HG03520 (cell line): Measurements from ENCODE around the gene HOXC10.

ENCODE experiments used
- ATAC-seq: cut with Tn5 transposase; IDR thresholded peaks from one replicate; pipeline ENCODE4 v1.9.1; 2021; ENCODE audit warnings: mild to moderate bottlenecking, moderate library complexity; ENCODE audit not compliant: unreplicated experiment

Gene HOXC10

GRCh38 chr12:54027442-54027786, 42.5 kb downstream of the HOXC10 start:
- no peak for ATAC-seq

GRCh38 chr12:54028314-54029201, 43.6 kb downstream of the HOXC10 start, which contains the start of gene HOXC6:
Gene HOXC6 (plus strand): TSS chr12:54028440. CDS start chr12:54028522, 82 bp downstream.
- ATAC-seq = no peak

- ATAC-seq = no peak
Observed at GRCh38 chr12:54029529-54030441, 44.8 kb downstream of the HOXC10 start.

- no peak for ATAC-seq
Observed at GRCh38 chr12:54030442-54030801, 45.5 kb downstream of the HOXC10 start.

- ATAC-seq = no peak
Observed at GRCh38 chr12:54030889-54031471, 46.0 kb downstream of the HOXC10 start.

- ATAC-seq = no peak
Observed at GRCh38 chr12:54031480-54031879, 46.5 kb downstream of the HOXC10 start.

- ATAC-seq = no peak
Observed at GRCh38 chr12:54032086-54032619, 47.2 kb downstream of the HOXC10 start.

GRCh38 chr12:54032627-54033100, 47.7 kb downstream of the HOXC10 start, which contains the start of gene HOXC5:
Gene HOXC5 (plus strand): TSS chr12:54033050. CDS start chr12:54033123, 73 bp downstream.
- ATAC-seq = no peak

GRCh38 chr12:54033106-54033979, 48.4 kb downstream of the HOXC10 start:
- ATAC-seq = no peak

- no peak for ATAC-seq
Observed at GRCh38 chr12:54033980-54034784, 49.2 kb downstream of the HOXC10 start.

GRCh38 chr12:54034785-54035310, 49.9 kb downstream of the HOXC10 start:
- no peak for ATAC-seq

- no peak for ATAC-seq
Observed at GRCh38 chr12:54035568-54036264, 50.8 kb downstream of the HOXC10 start.

- ATAC-seq = no peak
Observed at GRCh38 chr12:54036620-54037359, 51.8 kb downstream of the HOXC10 start.

- no peak for ATAC-seq
Observed at GRCh38 chr12:54037360-54038283, 52.7 kb downstream of the HOXC10 start.

GRCh38 chr12:54038284-54038870, 53.4 kb downstream of the HOXC10 start:
- no peak for ATAC-seq

GRCh38 chr12:54038871-54039414, 54.0 kb downstream of the HOXC10 start:
- no peak for ATAC-seq
